Measurements from ENCODE around the gene ATG9A. TPM values are rescaled to one million over a fixed set of nuclear protein-coding genes. Genes with fewer than 3 reads are reported as not detected.
A peak's percentile ranks its signal among the peaks of the same experiment; 100 is the strongest.

ATG9A gene
- total RNA-seq, 2 donors from 2014 or later, result 78.8 to 80.3 TPM

GRCh38 chr2:219171231-219171651, 58.2 kb downstream of the ATG9A start:
- Histone ChIP-seq H3K27me3 (no peaks in the 10 kb centered on the region), H3K27ac (peak overlapping the region; percentile 64 to 68), H3K4me3 (no peak overlapping the region), H3K4me1 (peaks cover 0 to 29% of the 10 kb centered on the region in 2 donors), H3K36me3 (peaks cover 28% of the 10 kb centered on the region), H3K9me3 (no peaks in the 10 kb centered on the region)
- peak; percentile 83 for DNase-seq (ENCODE audit: low spot score)
- TF ChIP-seq, protein P1, sequence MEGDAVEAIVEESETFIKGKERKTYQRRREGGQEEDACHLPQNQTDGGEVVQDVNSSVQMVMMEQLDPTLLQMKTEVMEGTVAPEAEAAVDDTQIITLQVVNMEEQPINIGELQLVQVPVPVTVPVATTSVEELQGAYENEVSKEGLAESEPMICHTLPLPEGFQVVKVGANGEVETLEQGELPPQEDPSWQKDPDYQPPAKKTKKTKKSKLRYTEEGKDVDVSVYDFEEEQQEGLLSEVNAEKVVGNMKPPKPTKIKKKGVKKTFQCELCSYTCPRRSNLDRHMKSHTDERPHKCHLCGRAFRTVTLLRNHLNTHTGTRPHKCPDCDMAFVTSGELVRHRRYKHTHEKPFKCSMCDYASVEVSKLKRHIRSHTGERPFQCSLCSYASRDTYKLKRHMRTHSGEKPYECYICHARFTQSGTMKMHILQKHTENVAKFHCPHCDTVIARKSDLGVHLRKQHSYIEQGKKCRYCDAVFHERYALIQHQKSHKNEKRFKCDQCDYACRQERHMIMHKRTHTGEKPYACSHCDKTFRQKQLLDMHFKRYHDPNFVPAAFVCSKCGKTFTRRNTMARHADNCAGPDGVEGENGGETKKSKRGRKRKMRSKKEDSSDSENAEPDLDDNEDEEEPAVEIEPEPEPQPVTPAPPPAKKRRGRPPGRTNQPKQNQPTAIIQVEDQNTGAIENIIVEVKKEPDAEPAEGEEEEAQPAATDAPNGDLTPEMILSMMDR (IDR thresholded peaks at IDR 0.05), result peak; percentile 55 to 79

DNA sequence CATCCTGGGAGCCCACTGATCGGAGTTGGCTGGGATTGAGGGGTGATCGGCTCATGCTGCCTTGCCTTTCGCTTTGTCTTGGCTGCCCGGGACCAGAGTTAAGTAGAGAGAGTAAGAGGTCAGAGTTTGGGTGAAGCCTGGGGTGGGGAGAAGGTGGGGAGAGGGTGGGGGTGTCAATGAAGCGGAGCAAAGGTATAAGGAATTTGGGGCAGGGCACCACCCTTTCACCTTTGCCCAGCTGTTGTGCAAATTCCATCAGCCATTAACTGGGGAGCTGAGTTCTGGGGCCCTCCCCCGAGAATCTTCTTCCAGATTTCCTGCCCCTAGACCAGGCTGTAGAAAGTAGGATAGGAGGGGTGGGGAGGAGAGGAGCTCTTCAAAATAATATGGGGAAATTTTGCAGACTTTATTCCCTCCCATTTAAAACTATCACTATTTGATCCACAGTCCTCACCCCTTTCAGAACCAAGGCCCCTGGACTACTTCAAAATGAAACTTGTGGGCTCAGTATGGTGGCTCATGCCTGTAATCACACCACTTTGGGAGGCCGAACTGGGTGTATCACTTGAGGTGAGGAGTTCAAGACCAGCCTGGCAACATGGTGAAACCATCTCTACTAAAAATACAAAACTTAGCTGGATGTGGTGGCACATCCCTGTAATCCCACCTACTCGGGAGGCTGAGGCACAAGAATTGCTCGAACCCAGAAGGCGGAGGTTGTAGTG, 59.3 kb downstream of the ATG9A start, which contains the start of gene SLC23A3:
SLC23A3 (minus strand) TSS at position 100 of the 725 bp plus-strand sequence; CDS start at position 55, 45 bp downstream.
- TF ChIP-seq, protein P1 (IDR thresholded peaks at IDR 0.05), result no peak
- Histone ChIP-seq H3K27ac (peak within 1 kb of the TSS; percentile 64 to 68), H3K36me3 (peaks cover 27% of the 10 kb centered on the region), H3K4me3 (no peak within 1 kb of the TSS), H3K27me3 (no peaks in the 10 kb centered on the region), H3K9me3 (no peaks in the 10 kb centered on the region), H3K4me1 (peaks cover 0 to 17% of the 10 kb centered on the region in 2 donors)
- DNase-seq (ENCODE audit: low spot score), result no peak

Other genes starting within 250 kb of the ATG9A start
- gene FEV, start 244.5 kb downstream of the ATG9A start, total RNA-seq, result not detected
- gene CRYBA2, start 236.2 kb downstream of the ATG9A start, total RNA-seq, result not detected
- not detected for gene CFAP65, start 188.1 kb downstream of the ATG9A start, total RNA-seq
- gene IHH, start 168.7 kb downstream of the ATG9A start, total RNA-seq, result not detected
- gene NHEJ1, start 68.8 kb downstream of the ATG9A start, total RNA-seq, result 1 to 10 TPM; 8.3 to 8.4 TPM
- gene SLC23A3, start 59.6 kb downstream of the ATG9A start, total RNA-seq, result under 1 TPM; 0.33 to 0.55 TPM
- 10 to 100 TPM; 32.4 to 42.3 TPM for gene CNPPD1, start 52.7 kb downstream of the ATG9A start, total RNA-seq
- gene RETREG2, start 51.4 kb downstream of the ATG9A start, total RNA-seq, result 10 to 100 TPM; 26.6 to 41.7 TPM
- gene ZFAND2B, start 22.9 kb downstream of the ATG9A start, total RNA-seq, result 10 to 100 TPM; 15.5 to 31.5 TPM
- gene ABCB6, start 10.7 kb downstream of the ATG9A start, total RNA-seq, result 10 to 100 TPM in 1 of 2 donors, 1 to 10 TPM in 1; 9.3 to 12.1 TPM
- 10 to 100 TPM; 14.5 to 14.9 TPM for gene ANKZF1, start 170 bp upstream of the ATG9A start, total RNA-seq
- gene GLB1L, start 15.8 kb upstream of the ATG9A start, total RNA-seq, result 1 to 10 TPM; 1.8 to 3.4 TPM
- 1 to 10 TPM; 7.0 to 9.0 TPM for gene STK16, start 15.8 kb upstream of the ATG9A start, total RNA-seq
- not detected for gene TUBA4B, start 23.6 kb upstream of the ATG9A start, total RNA-seq
- 100 to 1,000 TPM in 1 of 2 donors, 10 to 100 TPM in 1; 51.7 to 159 TPM for gene TUBA4A, start 24.3 kb upstream of the ATG9A start, total RNA-seq
- 10 to 100 TPM; 33.3 to 38.7 TPM for gene DNAJB2, start 49.7 kb upstream of the ATG9A start, total RNA-seq
- under 1 TPM in 1 of 2 donors, not detected in 1; 0.74 TPM for gene PTPRN, start 79.8 kb upstream of the ATG9A start, total RNA-seq
- gene RESP18, start 103.1 kb upstream of the ATG9A start, total RNA-seq, result not detected
- 10 to 100 TPM; 48.1 to 51.2 TPM for gene DNPEP, start 158.3 kb upstream of the ATG9A start, total RNA-seq
- over 10,000 TPM; 12,280 to 13,654 TPM for gene DES, start 188.7 kb upstream of the ATG9A start, total RNA-seq
- gene SPEG, start 205.2 kb upstream of the ATG9A start, total RNA-seq, result 10 to 100 TPM; 82.2 to 90.8 TPM

Measured in right atrium auricular region (tissue), 2 donors.